ENCODE data around the gene PRPF8.

DNA sequence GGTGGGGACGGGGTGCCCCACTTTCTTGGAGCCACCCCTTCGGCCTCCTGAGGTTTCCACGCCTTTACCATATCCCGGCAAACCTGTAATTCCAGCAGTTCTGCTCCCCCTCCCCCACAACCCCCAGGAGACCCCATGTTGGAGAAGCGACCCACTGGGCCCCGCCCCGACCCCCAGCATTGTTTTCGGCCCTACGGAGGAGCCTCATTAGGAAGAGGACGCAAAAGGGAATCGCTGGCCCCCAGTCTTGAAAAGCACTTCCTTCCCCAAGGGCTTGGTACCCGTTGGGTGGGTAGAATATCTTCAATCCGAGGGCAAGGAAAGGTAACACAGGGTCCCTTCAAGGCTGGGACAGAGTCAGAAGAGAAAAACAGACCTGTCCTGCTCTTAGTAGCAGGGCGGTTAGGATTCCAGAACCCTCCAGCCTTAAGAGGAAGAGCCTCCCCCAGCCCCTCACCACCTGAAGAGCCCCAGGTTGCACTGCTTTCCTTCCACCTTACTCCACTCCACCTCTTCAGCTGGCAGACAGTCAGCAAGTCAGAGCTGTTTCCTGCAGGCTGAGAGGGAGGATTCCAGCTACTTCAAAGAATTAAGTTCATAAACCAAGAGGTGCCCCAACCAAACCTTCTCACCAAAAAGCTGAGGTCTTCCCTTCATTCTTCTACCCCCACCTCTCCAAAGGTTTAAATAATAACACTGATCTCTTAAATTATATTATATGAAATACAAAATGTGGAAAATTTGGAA, 26.3 kb upstream of the PRPF8 start:
- TF ChIP-seq, protein P1, sequence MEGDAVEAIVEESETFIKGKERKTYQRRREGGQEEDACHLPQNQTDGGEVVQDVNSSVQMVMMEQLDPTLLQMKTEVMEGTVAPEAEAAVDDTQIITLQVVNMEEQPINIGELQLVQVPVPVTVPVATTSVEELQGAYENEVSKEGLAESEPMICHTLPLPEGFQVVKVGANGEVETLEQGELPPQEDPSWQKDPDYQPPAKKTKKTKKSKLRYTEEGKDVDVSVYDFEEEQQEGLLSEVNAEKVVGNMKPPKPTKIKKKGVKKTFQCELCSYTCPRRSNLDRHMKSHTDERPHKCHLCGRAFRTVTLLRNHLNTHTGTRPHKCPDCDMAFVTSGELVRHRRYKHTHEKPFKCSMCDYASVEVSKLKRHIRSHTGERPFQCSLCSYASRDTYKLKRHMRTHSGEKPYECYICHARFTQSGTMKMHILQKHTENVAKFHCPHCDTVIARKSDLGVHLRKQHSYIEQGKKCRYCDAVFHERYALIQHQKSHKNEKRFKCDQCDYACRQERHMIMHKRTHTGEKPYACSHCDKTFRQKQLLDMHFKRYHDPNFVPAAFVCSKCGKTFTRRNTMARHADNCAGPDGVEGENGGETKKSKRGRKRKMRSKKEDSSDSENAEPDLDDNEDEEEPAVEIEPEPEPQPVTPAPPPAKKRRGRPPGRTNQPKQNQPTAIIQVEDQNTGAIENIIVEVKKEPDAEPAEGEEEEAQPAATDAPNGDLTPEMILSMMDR (IDR thresholded peaks at IDR 0.05) = no peak
- TF ChIP-seq, protein P2, sequence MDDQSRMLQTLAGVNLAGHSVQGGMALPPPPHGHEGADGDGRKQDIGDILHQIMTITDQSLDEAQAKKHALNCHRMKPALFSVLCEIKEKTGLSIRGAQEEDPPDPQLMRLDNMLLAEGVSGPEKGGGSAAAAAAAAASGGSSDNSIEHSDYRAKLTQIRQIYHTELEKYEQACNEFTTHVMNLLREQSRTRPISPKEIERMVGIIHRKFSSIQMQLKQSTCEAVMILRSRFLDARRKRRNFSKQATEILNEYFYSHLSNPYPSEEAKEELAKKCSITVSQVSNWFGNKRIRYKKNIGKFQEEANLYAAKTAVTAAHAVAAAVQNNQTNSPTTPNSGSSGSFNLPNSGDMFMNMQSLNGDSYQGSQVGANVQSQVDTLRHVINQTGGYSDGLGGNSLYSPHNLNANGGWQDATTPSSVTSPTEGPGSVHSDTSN (IDR thresholded peaks at IDR 0.05) = no peak
- TF ChIP-seq JUND (IDR thresholded peaks at IDR 0.05) = no peak
- TF ChIP-seq SIN3A (IDR thresholded peaks at IDR 0.05; ENCODE audit: borderline replicate concordance, low read depth, low read length) = no peak
- TF ChIP-seq EZH2phosphoT487 (IDR thresholded peaks at IDR 0.05; ENCODE audit: borderline replicate concordance, low read depth) = no peak
- TF ChIP-seq, protein P3, sequence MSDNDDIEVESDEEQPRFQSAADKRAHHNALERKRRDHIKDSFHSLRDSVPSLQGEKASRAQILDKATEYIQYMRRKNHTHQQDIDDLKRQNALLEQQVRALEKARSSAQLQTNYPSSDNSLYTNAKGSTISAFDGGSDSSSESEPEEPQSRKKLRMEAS (IDR thresholded peaks at IDR 0.05; ENCODE audit: low read depth) = no peak
